Measurements from ENCODE around the gene CRHBP.

DNA sequence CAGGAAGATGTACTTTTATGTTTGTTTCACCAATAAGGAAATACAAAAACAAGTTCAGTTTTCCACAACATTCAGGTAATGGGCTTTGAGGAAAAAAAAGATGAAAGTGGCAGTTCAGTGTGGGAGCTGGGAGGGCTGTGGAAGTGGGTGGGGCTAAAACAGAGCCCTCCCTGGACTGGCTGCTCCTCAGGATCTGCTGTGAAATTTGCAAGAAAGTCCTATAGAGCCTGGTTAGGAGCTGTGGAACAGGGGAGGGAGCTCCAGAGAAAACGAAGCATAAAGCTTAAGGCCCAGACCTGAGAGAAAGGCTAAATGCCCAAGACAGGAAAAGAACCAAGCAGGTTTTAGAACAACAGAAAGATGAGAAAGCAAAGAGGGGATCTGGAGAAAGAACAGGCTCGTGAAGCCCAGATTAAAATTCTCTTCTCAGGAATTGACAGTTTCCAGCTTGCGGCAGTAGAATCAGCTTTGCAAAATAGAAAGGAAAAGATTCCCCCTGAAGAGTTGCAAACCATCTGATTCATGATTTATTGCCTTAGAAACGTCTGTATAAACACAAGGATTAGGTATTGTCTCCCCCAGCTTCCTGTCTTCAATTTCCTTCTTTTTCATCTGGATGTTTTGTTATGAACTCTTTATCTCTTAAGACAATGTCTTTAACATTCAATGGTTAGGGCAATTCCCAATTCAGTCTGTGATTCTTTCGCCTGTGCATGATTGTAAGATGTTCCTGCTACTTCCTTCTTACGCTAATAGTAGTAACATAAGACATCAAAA lies 26.3 kb upstream of the CRHBP start:
- TF ChIP-seq CTCF (conservative IDR thresholded peaks at IDR 0.05; ENCODE audit: low read length): no peak
- TF ChIP-seq EZH2phosphoT487 (IDR thresholded peaks at IDR 0.05; ENCODE audit: borderline replicate concordance): no peak
